Stimulated activated CD8-positive, alpha-beta memory T cell treated with anti-CD3 and anti-CD28 coated beads, Interleukin-7, amount 100 ng/mL, for 4 hours (primary cell): ENCODE measurements around the gene CDC45.

Source experiments
- DNase-seq, 2 donors: peaks; one replicate each; pipeline ENCODE4 v3.0.0-alpha.2; 2020; ENCODE audit warnings: low read depth in 2 of 2

The CDC45 gene

DNA sequence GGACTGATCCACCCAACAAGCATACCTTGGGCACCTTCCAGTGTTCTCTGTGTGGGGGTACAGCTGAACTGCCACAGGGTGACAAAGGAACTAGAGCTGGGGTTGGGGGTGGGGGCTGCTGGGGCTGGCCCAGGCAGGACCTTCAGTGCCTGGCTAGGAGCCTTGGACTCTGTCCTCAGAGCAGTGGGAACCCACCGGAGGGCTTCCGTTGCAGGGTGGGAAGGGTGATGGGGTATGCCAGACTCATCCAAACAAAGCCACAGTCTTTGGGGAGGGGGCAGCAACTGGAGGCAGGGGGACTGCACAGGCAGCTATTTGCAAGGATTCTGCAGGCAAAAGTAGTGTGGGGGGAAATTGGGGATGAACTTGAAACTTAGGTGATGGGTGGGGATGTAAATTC is 80.2 kb downstream of the CDC45 start:
- DNase-seq, result no peak

DNA sequence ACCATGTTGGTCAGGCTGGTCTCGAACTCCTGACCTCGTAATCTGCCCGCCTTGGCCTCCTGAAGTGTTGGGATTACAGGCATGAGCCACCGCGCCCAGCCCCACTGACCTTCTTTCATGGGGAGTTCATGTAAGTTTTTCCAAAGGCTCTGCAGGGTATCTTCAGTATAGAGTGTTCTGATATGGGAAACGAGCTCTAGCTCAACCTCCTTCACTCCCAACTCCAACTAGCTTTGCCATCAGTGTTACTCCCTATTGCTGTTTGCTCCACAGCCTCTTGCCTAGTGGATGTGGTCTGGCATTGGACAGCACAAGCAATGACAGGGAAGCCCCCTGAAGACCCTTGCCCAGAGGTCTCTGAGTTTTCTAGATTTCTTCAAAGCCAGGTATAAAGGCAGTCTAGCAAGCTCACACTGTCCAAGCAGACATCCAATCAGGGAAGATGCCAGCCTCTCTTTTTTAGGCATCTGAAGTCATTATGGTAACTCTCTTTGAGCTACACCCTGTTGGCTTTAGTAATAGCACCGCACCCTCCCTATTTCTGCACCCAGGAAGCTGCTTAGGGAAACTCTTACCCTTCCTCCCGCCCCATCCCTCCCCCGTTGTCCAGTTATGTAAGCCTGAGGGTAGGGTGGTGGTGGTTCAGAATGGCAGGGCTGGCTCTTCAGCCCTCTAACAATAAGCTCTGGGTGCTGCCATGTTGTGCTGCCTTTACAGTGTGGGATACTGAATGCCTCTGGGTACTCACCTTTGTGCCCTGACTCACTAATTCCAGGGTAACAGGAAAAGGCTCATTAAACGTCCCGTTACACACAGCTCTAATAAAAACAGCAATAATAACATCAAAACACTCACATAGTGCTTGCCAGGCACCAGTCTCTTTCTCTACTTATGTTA is 85.9 kb downstream of the CDC45 start:
- DNase-seq, result no peak

DNA sequence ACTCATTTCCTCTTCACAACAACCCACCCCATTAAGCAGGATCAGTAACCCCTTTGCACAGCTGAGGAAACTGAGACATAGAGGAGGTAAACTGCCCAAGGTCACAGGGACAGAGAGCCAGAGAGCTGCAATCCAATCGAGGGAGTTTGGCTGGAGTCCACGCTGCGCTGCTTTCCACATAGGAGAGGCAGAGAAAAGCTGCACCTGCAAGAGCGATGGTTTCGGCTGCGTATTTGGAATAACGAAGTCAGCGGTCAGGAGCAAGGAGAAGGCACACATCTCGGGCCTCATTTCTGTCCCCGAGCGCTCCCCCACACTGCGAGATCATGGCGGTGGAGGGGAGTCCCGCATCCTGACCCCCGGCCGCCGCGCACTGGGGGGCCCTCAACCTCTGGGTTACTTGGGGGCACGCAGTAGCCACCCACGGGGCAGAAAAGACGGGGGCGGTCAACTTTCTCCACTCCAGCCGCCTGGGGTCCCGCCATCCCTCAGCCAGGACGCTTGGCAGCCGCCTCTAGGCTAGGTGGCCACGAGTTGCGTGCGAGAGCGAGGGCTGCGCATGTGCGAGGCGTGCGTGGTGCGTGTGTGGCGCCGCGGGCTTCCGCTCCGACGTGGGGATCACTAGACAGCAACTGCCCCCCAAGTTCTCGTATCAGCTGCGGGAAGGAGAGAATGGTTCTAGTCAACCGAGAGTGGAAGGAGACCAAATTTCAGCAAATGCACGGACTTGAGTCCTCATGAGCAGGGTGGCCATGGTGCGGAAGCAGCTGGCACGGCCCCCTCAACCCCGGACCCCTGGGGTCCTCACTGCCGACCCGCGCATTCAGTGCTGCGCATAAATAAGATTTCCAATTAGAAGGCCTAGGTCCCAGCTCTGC is 86.8 kb downstream of the CDC45 start:
- no peak for DNase-seq

DNA sequence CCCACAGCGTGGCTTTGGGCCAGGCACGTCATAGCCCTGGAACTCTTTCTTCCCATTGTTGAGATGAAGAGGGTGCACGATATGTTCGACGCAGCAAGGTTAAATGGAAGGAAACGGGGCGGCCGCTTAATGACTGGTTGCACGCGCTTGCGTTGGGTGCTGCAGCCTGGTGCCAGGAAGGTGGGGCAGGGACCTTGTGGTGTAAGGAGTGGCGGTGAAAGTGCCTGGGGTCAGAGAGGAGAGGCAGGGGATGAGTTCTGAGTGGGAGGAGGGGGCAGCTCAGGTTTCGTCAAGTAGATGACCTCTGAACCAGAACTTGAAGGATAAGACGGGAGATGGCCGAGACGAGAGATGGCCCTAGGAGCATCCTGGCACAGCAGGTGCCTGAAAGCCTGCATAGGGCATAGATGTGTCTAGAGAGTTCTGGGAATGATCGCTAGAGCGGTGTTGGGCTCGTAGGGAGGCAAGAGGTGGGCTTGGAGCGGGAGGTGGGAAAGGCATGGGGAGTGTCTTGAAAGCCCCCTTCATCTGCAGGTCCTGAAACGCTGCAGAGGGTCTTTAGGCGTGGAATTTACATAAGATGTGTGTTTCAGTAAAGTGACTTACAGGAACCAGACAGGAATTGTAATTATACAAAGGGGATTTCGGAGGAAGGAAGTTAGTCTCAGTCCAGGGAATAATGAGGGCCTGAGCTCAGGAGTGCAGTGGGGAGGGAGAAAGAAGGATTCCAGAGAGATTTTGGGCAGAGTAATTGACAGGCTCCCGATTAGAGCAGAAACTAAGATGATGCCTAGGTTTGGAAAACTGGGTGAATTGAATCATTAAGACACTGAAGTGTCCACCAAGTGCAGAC is 87.7 kb downstream of the CDC45 start:
- DNase-seq, result no peak

DNA sequence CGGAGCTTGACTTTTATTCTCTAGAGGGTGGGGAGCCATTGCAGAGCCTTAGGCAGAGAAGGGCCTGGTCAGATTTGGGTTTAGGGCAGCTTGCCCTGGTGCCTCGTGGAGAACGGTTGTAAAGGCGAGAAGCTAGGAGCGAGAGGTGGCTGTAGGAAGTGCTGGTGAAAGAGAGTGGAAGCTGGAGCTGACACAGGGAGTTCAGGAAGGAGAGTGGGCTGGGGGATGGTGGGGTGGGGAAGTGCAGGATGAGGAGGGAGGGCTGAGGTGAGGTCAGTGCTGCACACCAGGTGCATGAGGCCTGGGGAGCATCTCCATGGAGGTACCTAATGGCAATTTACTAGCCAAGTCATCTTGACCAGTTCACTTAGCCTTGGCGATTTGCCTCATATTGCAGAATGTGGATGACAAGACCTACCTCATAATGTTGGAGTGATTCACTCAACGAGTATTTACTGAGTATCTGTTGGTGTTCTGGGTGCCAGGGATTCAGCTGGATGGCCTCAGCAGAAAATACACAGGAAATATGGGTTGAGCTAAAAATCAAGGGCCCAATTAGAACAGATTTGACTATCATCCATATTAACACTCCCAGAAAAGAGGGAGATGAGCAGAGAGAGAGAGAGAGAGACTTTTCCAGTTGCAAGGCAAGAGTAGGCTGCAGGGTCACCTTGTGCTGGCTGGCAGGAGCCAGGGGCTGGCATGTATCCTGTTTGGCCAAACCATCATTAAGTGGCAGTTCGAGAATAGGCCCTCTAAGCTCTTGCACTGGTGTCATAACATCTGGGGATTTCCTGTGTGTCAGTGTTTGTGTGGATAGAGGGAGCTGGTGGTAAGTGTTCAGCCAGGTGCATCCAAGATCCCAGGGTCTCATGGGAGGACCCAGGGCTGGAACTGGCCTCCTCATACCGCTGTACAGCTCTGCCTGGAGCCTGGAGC is 88.9 kb downstream of the CDC45 start:
- DNase-seq, result no peak

DNA sequence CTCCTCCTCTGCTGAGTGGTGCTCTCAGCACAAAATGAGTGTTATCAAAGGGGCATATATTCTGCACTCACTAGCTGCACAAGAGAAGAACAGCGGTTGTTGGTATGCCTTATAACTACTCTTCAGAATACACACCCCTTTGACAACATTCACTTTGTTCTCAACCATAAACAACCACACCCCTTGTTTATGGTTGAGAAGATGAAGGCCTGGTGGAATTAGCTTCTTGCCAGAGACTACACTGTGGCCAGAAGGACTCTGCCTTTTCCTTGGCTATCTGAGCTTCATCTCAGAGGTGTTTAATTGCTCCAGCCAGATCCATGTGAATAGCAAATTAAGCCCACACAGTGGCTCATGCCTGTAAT is 89.5 kb downstream of the CDC45 start:
- no peak for DNase-seq

DNA sequence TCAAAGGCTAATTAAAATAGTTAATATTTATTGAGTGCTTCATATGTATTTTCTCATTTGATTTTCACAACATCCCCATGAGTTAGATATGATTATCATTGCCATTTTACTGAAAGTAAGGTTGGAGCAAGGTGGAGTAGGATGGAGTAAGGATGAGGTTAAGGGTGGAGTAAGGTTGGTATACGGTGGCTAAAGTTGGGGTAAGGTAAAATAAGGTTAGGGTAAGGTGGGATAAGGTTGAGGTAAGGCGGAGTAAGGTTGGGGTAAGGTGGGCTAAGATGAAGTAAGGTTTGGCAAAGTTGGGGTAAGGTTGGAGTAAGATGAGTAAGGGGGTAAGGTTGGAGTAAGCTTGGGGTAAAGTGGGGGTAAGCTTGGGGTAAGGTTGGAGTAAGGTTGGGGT is 90.3 kb downstream of the CDC45 start:
- DNase-seq, result no peak
